ENCODE results near the gene ANKRD53.
"Not testable (repeated sequence)": the region's sequence is repeated elsewhere in the genome, so short reads cannot be mapped to it uniquely, and the experiment has no call there.

ANKRD53 gene

GRCh38 chr2:71018625-71019024 is 40.2 kb downstream of the ANKRD53 start:
- DNase-seq: no peak

DNA sequence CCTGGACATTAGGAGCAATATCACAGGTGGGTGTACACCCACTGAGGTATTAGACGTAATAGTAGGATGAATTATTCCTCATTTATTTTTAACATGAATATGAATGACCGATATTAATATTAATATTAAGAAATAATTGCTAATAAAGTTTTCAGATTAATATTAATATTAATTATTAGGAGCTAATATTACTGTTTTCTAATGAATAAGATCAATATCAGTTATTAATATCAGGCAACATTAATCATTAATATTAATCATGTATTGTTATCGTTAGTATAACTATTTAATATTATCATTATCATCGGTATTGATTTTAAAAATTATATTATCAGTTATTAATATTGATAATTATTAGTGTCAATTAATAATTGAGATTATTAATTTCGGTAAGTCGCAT is 41.6 kb downstream of the ANKRD53 start:
- DNase-seq: not testable (repeated sequence)

DNA sequence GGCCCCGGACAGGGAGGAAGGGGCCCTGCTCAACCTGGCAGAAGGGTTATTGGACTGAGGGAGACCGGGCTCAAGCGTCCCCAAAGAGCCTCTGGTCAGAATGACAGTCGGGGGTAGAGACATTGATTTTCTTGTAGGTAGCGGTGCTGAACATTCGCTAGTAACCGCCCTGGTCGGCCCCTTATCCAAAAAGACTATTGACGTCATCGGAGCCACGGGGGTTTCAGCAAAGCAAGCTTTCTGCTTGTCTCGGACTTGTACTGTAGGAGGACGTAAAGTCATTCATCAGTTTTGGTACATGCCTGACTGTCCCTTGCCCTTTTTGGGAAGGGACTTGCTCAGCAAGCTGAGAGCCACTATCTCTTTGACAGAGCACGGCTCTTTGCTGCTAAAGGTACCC is 43.0 kb downstream of the ANKRD53 start:
- DNase-seq: not testable (repeated sequence)

- DNase-seq: not testable (repeated sequence)
Measured at GRCh38 chr2:71023553-71024243, 45.3 kb downstream of the ANKRD53 start.
